ENCODE data around the gene IRX4. TPM values are rescaled to one million over a fixed set of nuclear protein-coding genes. Genes with fewer than 3 reads are reported as not detected.

Gene IRX4
- 0.26 TPM in 1 of 2 replicates, not detected in the other for total RNA-seq (2014; rRNA removed; shearing (Covaris generic))
- 0.05 and 0.15 TPM in 2 replicates for polyA plus RNA-seq (2015; cell fraction: cytosol; rRNA removed)
- polyA plus RNA-seq (2015; cell fraction: nucleus; rRNA removed) = 1.2 and 2.3 TPM in 2 replicates

GRCh38 chr5:1882337-1883119 lies at the start of gene IRX4:
IRX4 (minus strand) TSS chr5:1882925; CDS start chr5:1882647, 278 bp downstream.
- DNase-seq (ENCODE audit: low read depth, low spot score) = no peak
- in situ Hi-C loops (cut with HindIII; ENCODE audit: low pct_unique_long_range_greater_than_20kb, low sequenced_read_pairs) = no loop called here

GRCh38 chr5:1931604-1932231 lies 49.0 kb upstream of the IRX4 start:
- no peak for DNase-seq (ENCODE audit: low read depth, low spot score)
- in situ Hi-C loops (cut with HindIII; ENCODE audit: low pct_unique_long_range_greater_than_20kb, low sequenced_read_pairs) = no loop called here

DNA sequence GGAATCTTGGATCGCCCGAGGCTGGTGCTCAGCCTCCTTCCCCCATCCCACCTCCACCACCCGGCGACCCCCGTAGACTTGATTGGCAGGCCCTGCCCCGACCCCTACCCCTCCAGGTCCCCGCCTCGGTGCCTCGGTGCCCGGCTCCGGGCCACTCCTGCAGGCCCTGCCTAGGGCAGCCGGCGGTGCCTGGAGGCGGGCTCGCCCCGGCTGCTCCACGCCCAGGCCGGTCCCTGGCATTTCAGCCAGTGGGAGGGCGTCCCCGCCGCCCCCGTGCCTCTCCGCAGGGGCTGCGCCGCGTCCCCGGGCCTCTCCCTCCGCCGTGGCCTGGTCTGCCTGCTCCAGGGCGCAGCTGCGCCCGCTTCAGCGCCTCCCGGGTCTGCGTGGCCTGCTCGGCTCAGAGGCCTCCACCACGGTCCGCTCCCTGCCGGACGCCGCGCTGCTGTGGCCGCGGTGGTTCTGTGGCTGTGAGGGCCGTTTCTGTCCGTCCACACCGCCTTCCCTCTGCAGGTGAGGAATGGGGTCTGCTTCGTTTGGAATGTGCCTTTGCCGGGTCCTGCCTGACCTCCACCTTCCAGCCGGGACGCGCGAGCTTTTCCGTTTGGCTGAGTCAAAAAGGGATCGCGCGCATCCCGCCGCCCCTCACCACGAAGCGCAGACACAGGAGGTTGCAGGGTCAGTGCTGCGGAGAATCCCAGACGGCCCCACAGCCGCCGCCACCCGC lies 48.3 kb upstream of the IRX4 start:
- in situ Hi-C loops (cut with HindIII; ENCODE audit: low pct_unique_long_range_greater_than_20kb, low sequenced_read_pairs) = no loop called here

DNA sequence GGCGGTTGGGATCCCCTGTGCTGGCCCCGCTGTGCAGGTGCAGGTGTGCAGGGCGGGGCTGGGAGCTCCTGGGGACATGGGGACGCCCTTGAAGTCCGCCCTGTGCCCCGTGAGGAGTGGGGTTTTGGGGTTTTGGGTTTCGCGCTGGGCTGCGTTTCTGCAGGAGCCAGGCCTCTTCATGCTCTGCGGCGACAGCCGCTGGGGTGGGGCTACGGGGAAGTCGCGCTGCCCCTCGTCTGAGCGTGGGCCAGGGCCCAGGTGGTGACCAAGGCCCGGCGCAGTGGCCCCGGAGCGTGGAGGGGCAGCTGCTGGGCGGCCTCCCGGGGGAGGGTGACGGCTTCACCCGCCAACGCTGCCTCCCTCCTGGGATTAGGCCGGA lies 47.8 kb upstream of the IRX4 start:
- no peak for DNase-seq (ENCODE audit: low read depth, low spot score)
- in situ Hi-C loops (cut with HindIII; ENCODE audit: low pct_unique_long_range_greater_than_20kb, low sequenced_read_pairs) = no loop called here

More for the DNA sequence above, 48.3 kb upstream of the IRX4 start:
- no peak for DNase-seq (ENCODE audit: low read depth, low spot score)

DNA sequence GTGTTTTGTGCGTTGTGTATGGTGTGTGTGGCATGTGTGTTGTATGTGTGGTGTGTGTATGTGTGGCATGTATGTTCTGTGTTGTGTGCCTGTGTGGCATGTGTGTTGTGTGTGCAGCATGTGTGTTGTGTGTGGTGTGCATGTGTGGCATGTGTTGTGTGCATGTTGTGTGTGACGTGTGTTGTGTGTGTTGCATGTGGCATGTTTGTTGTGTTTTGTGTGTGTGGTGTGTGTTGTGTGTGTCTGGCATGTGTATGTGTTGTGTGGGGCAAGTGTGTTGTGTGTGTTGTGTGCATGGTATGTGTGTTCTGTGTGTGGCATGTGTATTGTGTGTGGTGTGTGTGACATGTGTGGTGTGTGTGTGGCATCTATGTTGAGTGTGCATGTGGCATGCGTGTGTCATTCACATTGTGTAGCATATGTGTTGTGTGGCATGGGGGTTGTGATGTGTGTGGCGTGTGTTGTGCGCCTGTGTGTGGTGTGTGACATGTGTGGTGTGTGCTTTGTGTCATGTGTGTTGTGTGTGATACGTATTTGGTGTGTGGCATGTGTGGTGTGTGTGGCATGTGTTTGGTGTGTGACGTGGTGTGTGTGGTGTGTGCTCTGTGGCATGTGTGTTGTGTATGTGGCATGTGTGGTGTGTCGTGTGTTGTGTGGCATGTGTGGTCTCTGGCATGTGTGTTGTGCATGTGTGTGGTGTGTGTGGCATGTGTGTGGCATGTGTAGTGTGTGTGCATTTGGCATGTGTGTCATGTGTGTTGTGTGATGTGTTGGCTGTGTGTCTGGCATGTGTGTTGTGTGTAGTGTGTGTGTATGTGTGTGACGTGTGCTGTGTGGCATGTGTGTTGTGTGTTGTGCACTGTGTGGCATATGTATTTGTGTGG lies 46.6 kb upstream of the IRX4 start:
- in situ Hi-C loops (cut with HindIII; ENCODE audit: low pct_unique_long_range_greater_than_20kb, low sequenced_read_pairs) = no loop called here
- no peak for DNase-seq (ENCODE audit: low read depth, low spot score)

GRCh38 chr5:1926471-1927341 lies 44.0 kb upstream of the IRX4 start:
- in situ Hi-C loops (cut with HindIII; ENCODE audit: low pct_unique_long_range_greater_than_20kb, low sequenced_read_pairs) = no loop called here
- DNase-seq (ENCODE audit: low read depth, low spot score) = no peak

DNA sequence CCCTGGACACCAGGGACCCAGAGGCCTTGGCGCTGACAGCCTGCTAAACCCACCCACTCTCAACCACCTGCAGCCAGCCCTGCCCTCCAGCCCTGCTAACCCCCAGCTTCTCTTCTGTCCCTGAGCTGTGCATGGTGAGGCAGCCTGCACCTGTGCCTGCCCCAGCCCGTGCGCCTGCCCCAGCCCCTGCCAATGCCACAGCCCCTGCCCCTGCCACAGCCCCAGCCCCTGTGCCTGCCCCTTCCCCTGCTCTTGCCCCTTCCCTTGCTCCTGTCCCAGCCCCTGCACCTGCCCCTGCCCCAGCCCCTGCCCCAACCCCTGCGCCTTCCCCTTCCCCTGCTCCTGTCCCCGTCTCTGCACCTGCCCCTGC lies 43.3 kb upstream of the IRX4 start:
- in situ Hi-C loops (cut with HindIII; ENCODE audit: low pct_unique_long_range_greater_than_20kb, low sequenced_read_pairs) = no loop called here
- DNase-seq (ENCODE audit: low read depth, low spot score) = no peak

GRCh38 chr5:1925111-1926070 lies 42.7 kb upstream of the IRX4 start:
- in situ Hi-C loops (cut with HindIII; ENCODE audit: low pct_unique_long_range_greater_than_20kb, low sequenced_read_pairs) = no loop called here

GRCh38 chr5:1923766-1924165 lies 41.0 kb upstream of the IRX4 start:
- in situ Hi-C loops (cut with HindIII; ENCODE audit: low pct_unique_long_range_greater_than_20kb, low sequenced_read_pairs) = no loop called here
- no peak for DNase-seq (ENCODE audit: low read depth, low spot score)

More at GRCh38 chr5:1925111-1926070, 42.7 kb upstream of the IRX4 start:
- DNase-seq (ENCODE audit: low read depth, low spot score) = no peak

DNA sequence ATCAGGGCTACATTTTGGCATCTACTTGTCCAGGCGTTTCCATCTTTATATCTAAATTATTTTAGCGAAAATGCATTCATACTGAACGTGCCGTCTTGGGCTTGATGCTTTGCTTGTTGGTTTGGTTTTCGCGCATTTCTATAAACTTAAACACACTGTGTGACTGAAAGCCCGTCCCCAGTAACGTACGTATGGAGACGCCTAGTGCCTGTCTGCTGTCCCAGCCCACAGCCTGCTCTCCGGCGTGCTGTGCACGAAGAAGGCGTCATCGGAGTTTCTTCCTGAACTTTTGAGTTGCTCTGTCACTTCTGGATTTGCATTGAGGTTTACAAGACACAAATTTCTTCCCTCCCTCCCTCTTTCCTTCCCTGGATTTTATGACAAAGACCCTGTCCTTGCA lies 40.6 kb upstream of the IRX4 start:
- no peak for DNase-seq (ENCODE audit: low read depth, low spot score)
- in situ Hi-C loops (cut with HindIII; ENCODE audit: low pct_unique_long_range_greater_than_20kb, low sequenced_read_pairs) = no loop called here

DNA sequence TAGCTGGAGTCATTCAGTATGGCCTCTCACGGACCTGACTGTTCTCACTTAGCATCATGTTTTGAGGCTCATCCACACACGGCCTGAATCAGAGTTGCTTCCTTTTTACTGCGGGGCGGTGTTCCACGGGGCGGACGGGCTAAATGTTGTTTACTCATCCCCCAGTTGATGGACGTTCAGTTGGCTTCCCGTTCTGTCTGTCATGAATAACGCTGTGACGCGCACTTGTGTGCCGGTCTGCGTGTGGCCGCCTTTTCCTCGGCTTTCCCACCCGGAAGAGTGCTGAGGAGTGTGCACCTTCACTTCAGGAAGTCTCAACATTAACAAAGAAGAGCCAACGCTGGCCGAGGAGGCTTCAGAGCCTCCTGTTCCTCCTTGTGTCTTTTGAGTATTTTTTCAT lies 39.0 kb upstream of the IRX4 start:
- in situ Hi-C loops (cut with HindIII; ENCODE audit: low pct_unique_long_range_greater_than_20kb, low sequenced_read_pairs) = no loop called here

GRCh38 chr5:1919750-1920149 lies 37.0 kb upstream of the IRX4 start:
- no peak for DNase-seq (ENCODE audit: low read depth, low spot score)
- in situ Hi-C loops (cut with HindIII; ENCODE audit: low pct_unique_long_range_greater_than_20kb, low sequenced_read_pairs) = no loop called here

More for the DNA sequence above, 39.0 kb upstream of the IRX4 start:
- no peak for DNase-seq (ENCODE audit: low read depth, low spot score)

GRCh38 chr5:1919209-1919566 lies 36.5 kb upstream of the IRX4 start:
- DNase-seq (ENCODE audit: low read depth, low spot score) = no peak

GRCh38 chr5:1918488-1919208 lies 35.9 kb upstream of the IRX4 start:
- no peak for DNase-seq (ENCODE audit: low read depth, low spot score)
- in situ Hi-C loops (cut with HindIII; ENCODE audit: low pct_unique_long_range_greater_than_20kb, low sequenced_read_pairs) = no loop called here

More at GRCh38 chr5:1919209-1919566, 36.5 kb upstream of the IRX4 start:
- in situ Hi-C loops (cut with HindIII; ENCODE audit: low pct_unique_long_range_greater_than_20kb, low sequenced_read_pairs) = no loop called here

- peak; percentile 25 for DNase-seq (ENCODE audit: low read depth, low spot score)
- in situ Hi-C loops (cut with HindIII; ENCODE audit: low pct_unique_long_range_greater_than_20kb, low sequenced_read_pairs) = no loop called here
These were observed 35.2 kb upstream of the IRX4 start for GRCh38 chr5:1917830-1918487.

All from SK-MEL-5 (cell line).